HepG2 (cell line): ENCODE results near the gene HAUS7. TPM values are rescaled to one million over a fixed set of nuclear protein-coding genes. Genes with fewer than 3 reads are reported as not detected.
A peak's percentile ranks its signal among the peaks of the same experiment; 100 is the strongest.

Experiments
- CBFB ChIP-seq: sonication (generic); formaldehyde crosslinking; IDR thresholded peaks from 2 replicates; pipeline ENCODE4 v1.4.0; 2020; ENCODE audit warnings: missing genetic modification reagents
- E2F1 ChIP-seq: sonication (generic); formaldehyde crosslinking; IDR thresholded peaks from 2 replicates; pipeline ENCODE4 v1.5.0; 2020; ENCODE audit warnings: missing genetic modification reagents
- E2F5 ChIP-seq: sonication (generic); formaldehyde crosslinking; conservative IDR thresholded peaks from 2 replicates; pipeline ENCODE4 v1.4.0; 2020; ENCODE audit warnings: missing genetic modification reagents
- EP300 ChIP-seq, 3 experiments: sonication (generic) in 1 of 3; formaldehyde crosslinking in 1 of 3; IDR thresholded peaks; 2 replicates each; pipeline versions ENCODE4 v1.5.1 to v1.6.1; 2011 to 2020; ENCODE audit warnings: low read depth in 2 of 3, low read length in 2 of 3, borderline replicate concordance in 1 of 3, improper control_type of control experiment in 1 of 3, mild to moderate bottlenecking in 1 of 3, missing genetic modification reagents in 1 of 3, moderate library complexity in 1 of 3
- ETV5 ChIP-seq: IDR thresholded peaks from 2 replicates; pipeline ENCODE4 v1.6.1; 2018; ENCODE audit warnings: missing biosample characterization, missing genetic modification reagents, inconsistent platforms, borderline replicate concordance
- GRHL1 ChIP-seq: sonication (generic); formaldehyde crosslinking; conservative IDR thresholded peaks from 2 replicates; pipeline ENCODE4 v1.8.0; 2022; ENCODE audit warnings: missing genetic modification reagents
- HDAC6 ChIP-seq: fragments of 200-600 bp; sonication (generic); IDR thresholded peaks from 2 replicates; pipeline ENCODE4 v1.7.0; 2017; ENCODE audit warnings: mild to moderate bottlenecking, antibody characterized with exemption, low read length, low read depth
- MTERF4 ChIP-seq: sonication (generic); formaldehyde crosslinking; IDR thresholded peaks from 2 replicates; pipeline ENCODE4 v1.8.0; 2023; ENCODE audit warnings: mild to moderate bottlenecking, missing genetic modification reagents
- PLSCR1 ChIP-seq: sonication (generic); formaldehyde crosslinking; IDR thresholded peaks from 2 replicates; pipeline ENCODE4 v1.5.0; 2020; ENCODE audit warnings: missing genetic modification reagents, mild to moderate bottlenecking, borderline replicate concordance
- POLR2G ChIP-seq: fragments of 200-400 bp; formaldehyde crosslinking; IDR thresholded peaks from 2 replicates; pipeline ENCODE4 v1.6.1; 2018; ENCODE audit warnings: mild to moderate bottlenecking, low read depth, low read length, moderate library complexity
- RBFOX2 ChIP-seq: fragments of 200-400 bp; formaldehyde crosslinking; IDR thresholded peaks from 2 replicates; pipeline ENCODE4 v1.6.1; 2017; ENCODE audit warnings: low read depth, mild to moderate bottlenecking, low read length
- SMC3 ChIP-seq: IDR thresholded peaks from 2 replicates; pipeline ENCODE4 v1.6.1; 2011; ENCODE audit warnings: low read length, improper control_type of control experiment
- SOX6 ChIP-seq, 2 experiments: fragments of 450-650 bp in 1 of 2; sonication (generic) in 1 of 2; formaldehyde crosslinking in 1 of 2; IDR thresholded peaks; 2 replicates each; pipeline versions ENCODE4 v1.4.0 to v1.6.1; 2017 to 2020; ENCODE audit warnings: antibody characterized with exemption in 1 of 2, mild to moderate bottlenecking in 1 of 2, missing genetic modification reagents in 1 of 2
- TAF15 ChIP-seq: fragments of 200-400 bp; formaldehyde crosslinking; IDR thresholded peaks from one replicate; pipeline ENCODE4 v1.6.1; 2018; ENCODE audit warnings: mild to moderate bottlenecking, low read depth, low read length; ENCODE audit not compliant: poor library complexity, severe bottlenecking
- ZFX ChIP-seq: sonication (generic); formaldehyde crosslinking; IDR thresholded peaks from 2 replicates; pipeline ENCODE4 v1.4.0; 2020; ENCODE audit warnings: mild to moderate bottlenecking, low read depth, missing genetic modification reagents, moderate library complexity
- ZNF260 ChIP-seq: sonication (generic); formaldehyde crosslinking; IDR thresholded peaks from 2 replicates; pipeline ENCODE4 v1.4.0; 2020; ENCODE audit warnings: missing genetic modification reagents, low read depth, mild to moderate bottlenecking, borderline replicate concordance
- ZNF414 ChIP-seq: sonication (generic); formaldehyde crosslinking; IDR thresholded peaks from 2 replicates; pipeline ENCODE4 v1.5.0; 2020; ENCODE audit warnings: missing genetic modification reagents
- ZNF768 ChIP-seq: sonication (generic); formaldehyde crosslinking; IDR thresholded peaks from 2 replicates; pipeline ENCODE4 v1.4.0; 2020; ENCODE audit warnings: missing genetic modification reagents
- ZSCAN21 ChIP-seq: sonication (generic); formaldehyde crosslinking; IDR thresholded peaks from 2 replicates; pipeline ENCODE4 v1.8.0; 2022; ENCODE audit warnings: mild to moderate bottlenecking, missing genetic modification reagents, moderate library complexity, borderline replicate concordance
- ZSCAN22 ChIP-seq: sonication (generic); formaldehyde crosslinking; IDR thresholded peaks from 2 replicates; pipeline ENCODE4 v1.4.0; 2020; ENCODE audit warnings: mild to moderate bottlenecking, missing genetic modification reagents
- polyA plus RNA-seq, 8 experiments: library from polyadenylated mRNA; depleted of rRNA in 3 of 8; stranded (reverse) in 7 of 8; unstranded in 1 of 8; fragments of >200 nt; fragmentation: Illumina TruSeq in 4 of 8; extraction: Trizol in 4 of 8; gene quantifications; 2 replicates each; pipeline versions ENCODE4 v1.2.1 to v1.2.3, GENCODE V29; 2011 to 2016; ENCODE audit warnings: low read depth in 4 of 8, missing spikeins in 1 of 8, mixed read lengths in 1 of 8; ENCODE audit not compliant: insufficient read depth in 1 of 8
- total RNA-seq, 5 experiments: library from RNA; depleted of rRNA; stranded (reverse); fragments of >200 nt; fragmentation: Illumina TruSeq; extraction: Trizol; gene quantifications; 2 replicates each; pipeline ENCODE4 v1.2.3, GENCODE V29; 2016; ENCODE audit warnings: low read depth in 1 of 5

Gene HAUS7
- total and polyA plus RNA-seq, 2 of the 13 experiments (the other 11 are each of a cell fraction or from before 2014, with no cell fraction given) = 10.9 to 42.4 TPM

- peak; percentile 86 for TF ChIP-seq E2F5 (CRISPR knock-in tag)
- TF ChIP-seq SMC3 = 0 out of 2 replicates have a peak, but pooled peaks have one; percentile 16
- TF ChIP-seq EP300 (IDR thresholded peaks at IDR 0.05; ENCODE audit: low read depth in 2 of 2, low read length in 2 of 2) = no peak
- no peak for TF ChIP-seq EP300 (CRISPR knock-in tag; IDR thresholded peaks at IDR 0.05; ENCODE audit: borderline replicate concordance)
- TF ChIP-seq E2F1 = peak; percentile 72; the same call in 1 of the 2 replicates
- no peak for TF ChIP-seq ETV5
- no peak for TF ChIP-seq ZNF260 (CRISPR knock-in tag)
- TF ChIP-seq ZNF768 (CRISPR knock-in tag) = peak; percentile 96
- TF ChIP-seq POLR2G = no peak
- TF ChIP-seq ZNF414 (CRISPR knock-in tag) = no peak
- no peak for TF ChIP-seq GRHL1
- no peak for TF ChIP-seq SOX6 (IDR thresholded peaks at IDR 0.05)
- TF ChIP-seq SOX6 (CRISPR knock-in tag; IDR thresholded peaks at IDR 0.05) = no peak
- TF ChIP-seq ZSCAN21 (CRISPR knock-in tag) = 0 out of 2 replicates have a peak, but pooled peaks have one; percentile 24
- TF ChIP-seq ZFX (CRISPR knock-in tag) = peak; percentile 30; the same call in 1 of the 2 replicates
- TF ChIP-seq CBFB (CRISPR knock-in tag) = no peak
- TF ChIP-seq HDAC6 = no peak
- TF ChIP-seq ZSCAN22 (CRISPR knock-in tag) = no peak
- TF ChIP-seq PLSCR1 = no peak
- no peak for TF ChIP-seq TAF15
- no peak for TF ChIP-seq MTERF4 (CRISPR knock-in tag)
- peak; percentile 68 for TF ChIP-seq RBFOX2
Measured at GRCh38 chrX:153470411-153471363, at the start of gene HAUS7 (continued).
